HG02840 (cell line): ENCODE results near the gene C1orf53.

Source experiments
- ATAC-seq: cut with Tn5 transposase; IDR thresholded peaks from one replicate; pipeline ENCODE4 v1.9.1; 2021; ENCODE audit warnings: mild to moderate bottlenecking, moderate library complexity, moderate number of reproducible peaks; ENCODE audit not compliant: unreplicated experiment, low FRiP score

The C1orf53 gene

DNA sequence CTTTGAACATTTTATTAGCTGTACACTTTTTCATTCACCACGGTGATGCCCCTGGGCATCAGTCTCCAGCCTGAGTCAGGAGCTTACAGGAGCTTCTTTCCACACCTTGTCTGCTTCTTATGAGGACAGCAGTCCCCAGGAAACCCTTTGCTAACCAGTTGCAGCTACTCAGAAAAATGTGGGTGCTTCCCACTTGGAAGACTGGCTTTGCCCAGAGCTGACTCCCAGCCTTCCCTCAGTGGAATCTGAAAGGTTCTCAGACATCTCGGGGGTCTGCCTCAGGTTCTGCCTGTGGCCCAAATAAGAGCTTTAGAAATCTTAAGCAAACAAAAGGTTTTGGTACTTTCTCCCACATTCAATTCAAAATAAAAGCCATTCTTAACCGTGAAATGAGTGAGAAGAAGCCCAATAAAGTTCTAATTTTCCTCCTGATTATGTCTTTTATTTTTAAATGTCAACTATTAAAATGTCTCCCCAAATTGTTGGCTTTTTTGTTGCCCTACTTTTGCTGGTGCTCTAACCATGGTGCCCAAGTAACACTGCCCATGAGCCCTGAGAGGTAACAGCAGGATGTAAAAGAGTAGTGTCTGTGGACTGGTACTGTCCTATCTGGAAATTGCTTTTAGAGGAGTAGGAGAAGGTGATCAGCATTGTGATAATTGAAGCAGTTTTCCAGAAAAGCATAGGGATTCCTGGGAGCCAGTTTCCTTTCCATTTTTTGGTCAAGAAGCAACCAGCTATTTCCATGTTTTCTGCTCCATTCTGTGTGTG, 5.6 kb downstream of the C1orf53 start:
- no peak for ATAC-seq

DNA sequence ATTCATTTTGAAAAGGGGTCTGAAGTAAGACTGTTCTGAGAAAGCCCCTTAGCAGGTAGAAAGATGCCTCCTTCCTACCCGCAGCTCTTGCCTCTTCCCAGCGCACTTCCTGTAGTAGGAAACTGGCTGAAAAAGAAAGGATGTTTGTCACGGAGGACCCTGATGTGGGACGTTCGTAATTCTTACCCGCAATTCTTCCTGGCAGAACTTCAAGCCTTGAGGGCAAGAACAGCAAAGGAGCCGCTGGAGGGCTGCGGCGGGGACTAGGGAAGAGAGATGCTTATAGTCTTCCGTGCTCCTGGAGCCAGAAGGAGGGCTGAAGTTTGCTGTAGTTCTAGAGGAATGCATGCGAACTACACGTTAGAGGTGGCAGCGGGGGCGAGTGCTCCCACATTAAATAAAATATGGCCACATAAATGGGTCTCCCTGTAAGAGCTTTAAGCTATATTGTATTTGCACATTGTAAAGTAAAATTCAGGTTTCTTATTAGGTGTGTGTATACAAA, 6.3 kb downstream of the C1orf53 start:
- ATAC-seq, result no peak

DNA sequence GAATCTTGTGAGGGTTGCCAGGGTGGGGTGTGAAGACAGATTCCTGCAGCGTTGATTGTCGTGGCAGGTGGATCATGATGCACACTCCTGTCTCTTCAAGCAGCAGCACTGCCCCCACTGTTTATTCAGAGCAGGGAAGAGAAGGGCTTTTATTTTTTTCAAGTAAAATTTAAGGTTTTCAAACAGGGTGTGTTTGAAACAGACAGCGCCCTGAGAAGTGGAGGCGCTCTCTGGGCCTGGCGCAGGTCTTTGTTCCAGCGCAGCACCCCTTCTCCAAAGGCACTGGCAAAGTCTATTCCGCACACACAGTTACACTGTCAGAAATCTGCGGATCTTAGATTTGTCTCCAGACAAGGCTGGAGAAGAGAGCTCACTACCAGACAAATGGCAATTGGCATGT, 7.0 kb downstream of the C1orf53 start:
- ATAC-seq, result no peak

DNA sequence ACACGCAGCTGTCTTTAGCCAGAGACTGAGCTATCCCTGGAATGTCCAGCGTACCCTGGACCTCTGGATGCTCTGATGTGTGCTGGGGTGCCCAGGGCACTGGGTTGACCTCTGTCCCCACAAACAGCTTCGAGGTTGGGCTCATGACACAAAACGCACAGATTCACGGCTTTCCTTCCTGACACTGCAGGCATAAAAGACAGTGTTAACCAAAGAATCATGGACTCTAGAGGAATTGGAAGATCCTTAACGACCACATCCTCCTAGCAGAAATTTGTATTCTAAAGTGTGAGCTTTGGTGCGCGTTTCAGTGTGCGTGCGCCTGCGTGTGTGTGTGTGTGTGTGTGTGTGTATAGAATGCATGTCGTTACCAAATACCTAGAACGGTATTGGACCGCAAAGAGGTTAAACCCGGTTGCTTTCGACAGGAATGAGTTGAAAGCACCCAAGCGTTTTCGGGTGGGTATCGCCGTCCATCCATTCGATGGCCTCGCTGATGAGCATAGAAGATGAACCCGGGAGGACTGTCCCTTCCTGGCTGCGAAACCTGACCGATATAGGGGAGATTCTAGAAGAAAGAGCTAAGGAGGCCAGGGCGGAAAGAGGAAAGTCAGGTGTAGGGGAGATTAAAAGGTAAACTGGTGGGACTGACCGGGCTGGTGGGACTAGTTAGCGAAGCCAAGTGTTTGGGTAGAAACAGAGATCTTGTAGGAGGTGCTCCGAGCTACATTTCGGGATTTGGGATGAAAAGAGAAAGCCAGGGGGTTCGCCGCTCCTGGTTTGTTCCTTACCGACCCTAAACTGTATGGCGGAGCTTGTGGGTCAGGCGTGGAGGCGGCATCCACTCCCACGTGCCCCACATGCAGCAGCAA, 7.9 kb downstream of the C1orf53 start:
- no peak for ATAC-seq

DNA sequence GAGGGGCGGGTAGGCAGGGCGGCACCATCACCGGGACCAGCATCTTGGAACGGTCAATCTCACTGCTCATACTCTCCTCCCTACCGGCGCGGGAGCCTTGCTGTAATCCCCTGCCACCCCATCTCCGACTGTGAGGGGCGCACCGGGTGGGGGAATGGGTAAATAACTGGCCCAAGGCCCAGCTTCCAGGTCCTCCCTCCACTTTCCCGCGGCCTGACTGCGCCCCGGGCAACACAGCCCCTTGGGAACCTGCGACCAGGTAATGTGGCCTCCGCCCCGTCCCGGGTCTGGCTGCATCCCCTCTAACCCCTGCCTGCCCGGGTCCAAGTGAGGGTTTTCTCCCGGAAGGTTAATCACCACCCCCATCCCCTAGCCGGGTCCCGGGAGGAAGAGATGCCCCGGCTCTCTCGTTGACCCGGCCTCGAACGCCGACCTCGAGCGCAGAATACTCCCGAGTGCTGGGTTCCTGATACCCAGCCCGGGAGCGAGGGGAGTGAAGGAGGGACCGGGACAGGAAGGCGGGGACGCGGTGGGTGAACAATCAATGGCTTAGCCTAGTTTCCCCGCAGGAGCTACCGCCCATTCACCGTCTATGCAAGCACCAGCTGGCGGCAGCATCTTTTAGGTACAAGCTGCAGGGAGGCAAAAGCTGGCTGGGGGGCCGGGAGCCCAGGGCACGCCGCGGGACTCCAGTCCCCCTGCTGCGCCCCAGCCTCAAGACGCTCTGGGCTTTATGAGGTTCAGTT, 8.9 kb downstream of the C1orf53 start:
- no peak for ATAC-seq

DNA sequence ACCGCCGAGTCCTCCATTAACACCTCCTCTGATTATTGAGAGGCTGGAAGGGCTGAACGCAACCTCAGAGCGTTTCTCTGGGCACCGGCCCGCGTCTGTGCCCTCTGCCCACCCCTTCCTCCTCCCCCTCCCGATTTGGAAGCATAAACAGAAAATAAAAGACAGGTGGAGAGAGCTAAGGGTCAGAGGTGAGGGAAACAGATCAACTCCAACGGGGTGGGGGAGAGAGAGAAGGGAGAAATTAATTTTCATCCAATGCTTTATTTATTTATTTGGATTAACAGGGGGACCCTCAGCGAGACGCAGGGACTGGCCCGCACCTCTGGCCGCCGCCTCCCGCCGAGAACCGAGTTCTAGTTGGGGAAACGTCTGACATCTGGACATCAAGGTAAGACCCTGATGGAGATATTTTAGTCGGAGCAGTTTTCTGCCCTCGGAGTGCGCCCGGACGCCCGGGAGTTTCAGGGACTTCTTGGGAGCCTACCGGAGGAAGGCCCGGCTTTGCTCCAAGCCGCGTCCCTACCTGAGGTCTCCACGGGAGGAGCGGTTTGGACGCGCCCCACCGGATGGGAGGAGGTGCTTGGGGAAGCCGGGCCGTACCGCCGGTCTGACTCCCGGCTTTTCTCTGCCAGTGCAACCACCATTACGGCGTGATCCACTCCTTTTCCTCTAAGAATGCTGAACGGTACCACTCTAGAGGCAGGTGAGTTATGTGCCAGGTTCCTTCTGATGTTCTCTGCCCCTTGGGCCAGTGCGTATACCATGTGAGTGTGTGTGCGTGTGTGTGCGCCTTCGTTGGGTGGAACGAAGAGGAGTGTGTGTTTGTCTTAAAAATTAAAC, 9.6 kb downstream of the C1orf53 start:
- no peak for ATAC-seq

DNA sequence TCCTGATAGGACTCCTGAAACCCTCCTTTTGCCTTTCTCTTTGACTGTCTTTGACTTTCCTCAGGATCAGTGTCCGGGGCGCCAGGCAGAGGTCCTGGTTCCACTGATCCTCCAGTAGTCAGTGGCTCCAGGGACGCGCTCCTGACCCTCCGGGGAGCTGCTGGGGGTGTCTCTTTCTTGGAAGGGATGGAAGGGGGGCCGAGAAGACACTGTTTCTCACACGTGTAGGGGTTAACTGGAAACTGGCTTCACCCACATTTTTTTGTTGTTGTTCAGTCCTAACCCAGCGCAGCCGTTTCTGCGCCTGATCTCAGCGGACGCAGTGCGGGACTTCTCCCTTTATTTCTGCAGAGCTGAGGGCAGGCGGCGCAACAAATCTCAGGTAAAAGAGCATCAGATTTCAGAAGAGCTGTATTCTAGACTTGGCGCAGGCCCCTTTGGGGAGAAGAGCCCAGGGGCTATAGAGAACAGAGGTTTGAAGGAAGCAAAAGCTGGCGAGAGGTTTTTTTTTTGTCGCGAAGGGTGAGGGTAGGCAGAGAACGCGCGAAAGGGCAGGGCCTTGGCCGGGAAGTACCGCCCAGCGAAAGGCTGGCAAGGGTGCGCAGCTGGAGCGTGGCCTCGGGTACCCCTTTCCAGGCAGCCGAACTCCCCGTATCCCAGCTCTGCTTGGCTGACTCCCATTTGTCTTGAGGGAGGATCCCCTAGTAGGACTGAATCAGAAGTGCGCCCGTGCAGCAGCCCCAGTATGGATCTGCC, 10.5 kb downstream of the C1orf53 start:
- ATAC-seq, result no peak

DNA sequence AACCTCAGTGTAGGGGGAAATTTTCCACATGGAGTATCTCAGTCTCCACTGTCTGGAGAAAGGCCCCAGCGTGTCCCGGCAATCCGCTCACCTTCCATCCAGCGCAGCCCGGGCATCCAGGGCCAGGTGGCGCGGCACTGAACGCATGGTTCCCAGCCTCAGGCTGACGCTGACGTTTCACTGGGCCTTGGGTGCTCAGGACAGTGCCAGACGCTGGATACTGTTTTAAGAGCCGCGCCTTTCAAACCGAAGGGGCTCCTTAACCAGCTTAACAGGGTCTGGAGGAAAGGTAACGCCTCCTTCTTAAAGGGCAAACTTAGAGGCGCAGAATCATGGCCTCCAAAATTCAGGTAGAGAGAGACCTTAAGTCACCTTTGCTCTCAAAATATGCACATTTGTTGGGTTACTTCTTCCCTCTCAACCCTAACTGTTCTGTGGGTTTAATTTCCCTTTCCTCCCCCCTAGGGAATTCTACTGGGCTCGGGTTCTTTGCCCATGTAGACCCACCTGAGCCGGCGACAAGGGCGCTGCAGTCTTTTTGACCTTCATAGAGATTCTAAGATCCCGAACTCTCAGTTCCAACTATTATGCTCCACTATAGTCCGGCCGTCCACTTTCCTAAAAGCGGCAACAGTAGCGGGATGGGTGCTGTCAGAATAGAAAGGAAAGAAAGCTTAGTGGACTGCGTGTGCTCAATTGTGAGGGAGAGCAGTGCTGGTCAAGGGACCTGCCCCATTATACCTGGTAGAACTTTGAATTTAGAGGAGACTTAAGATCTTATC, 11.3 kb downstream of the C1orf53 start:
- no peak for ATAC-seq

DNA sequence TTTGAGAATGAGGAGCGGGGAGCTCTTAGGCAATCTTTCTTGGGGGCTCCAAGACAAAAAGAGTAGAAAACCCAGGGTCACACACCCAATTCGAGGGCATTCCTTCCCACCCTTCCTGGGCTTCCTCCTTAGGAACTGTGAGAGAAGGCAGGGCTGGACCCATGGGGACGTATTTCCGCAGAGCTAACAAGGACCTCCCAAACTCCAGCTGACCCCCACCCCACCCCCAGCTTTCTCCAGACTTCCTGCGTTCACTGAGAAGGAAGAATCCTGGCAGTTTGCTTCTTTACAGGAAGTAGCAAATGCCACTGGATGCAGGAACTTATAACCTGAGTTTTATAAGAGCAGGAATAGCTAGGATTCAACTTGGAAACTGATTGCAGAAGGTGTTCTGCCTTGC, 12.1 kb downstream of the C1orf53 start:
- no peak for ATAC-seq

DNA sequence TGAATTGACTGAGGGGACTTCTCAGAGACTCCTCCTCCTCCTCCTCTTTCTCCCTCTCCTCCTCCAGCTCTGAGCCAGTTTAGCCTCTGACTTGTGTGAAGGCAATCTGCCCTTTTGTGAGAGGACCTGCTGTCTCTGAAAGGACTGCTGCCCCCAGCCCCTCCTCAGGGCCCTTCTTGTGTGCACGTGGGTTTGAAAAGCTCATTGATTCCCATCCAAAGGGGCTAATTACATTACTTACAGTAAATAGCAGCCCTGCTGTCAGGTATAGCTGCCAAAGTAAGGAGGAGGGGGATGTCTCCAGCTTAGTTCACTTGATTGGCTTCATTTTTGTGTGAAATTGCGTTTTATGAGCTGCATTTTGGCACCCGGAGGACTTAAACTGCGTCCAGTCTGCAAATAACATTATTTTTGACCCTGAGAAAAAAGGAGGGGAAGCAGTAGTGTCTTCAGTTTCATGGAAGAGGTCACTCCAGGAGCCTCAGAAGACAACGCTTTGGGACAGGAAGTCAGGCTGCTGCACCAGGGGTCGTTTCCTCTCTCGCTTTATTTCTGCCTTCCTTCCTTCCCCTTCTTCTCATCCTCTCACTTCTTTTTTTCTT, 12.9 kb downstream of the C1orf53 start:
- no peak for ATAC-seq

DNA sequence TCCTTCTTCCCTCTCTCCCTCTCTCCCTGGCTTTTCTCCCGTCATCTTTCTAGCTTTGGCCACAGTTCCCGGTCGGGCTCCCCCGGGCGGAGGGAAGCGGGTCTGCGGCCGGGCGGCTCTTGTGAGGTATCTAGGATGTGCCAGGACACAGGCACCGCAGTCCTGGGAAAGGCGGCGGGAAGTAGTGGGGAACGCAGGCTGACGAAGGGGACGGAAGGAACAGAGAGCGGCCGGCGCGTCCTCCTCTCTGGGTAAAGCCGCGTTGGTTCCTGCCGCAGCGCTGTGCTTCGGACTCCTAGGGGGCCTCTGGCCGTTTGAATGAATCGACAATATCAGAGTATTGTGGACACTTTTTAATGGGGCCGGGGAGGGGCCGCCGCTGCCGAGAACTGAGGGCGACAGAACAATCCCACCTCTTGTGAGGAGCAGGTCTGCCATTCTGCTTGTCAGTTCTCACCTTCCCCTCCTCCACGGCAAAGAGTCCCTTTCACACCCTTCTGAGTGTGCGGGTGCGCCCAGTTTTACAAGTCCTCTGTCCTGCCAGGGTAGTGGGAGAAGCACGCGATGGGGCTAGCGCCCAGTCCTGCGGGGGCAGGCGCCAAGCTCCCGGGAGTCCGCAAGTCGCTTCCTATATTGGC, 13.6 kb downstream of the C1orf53 start:
- ATAC-seq, result no peak

DNA sequence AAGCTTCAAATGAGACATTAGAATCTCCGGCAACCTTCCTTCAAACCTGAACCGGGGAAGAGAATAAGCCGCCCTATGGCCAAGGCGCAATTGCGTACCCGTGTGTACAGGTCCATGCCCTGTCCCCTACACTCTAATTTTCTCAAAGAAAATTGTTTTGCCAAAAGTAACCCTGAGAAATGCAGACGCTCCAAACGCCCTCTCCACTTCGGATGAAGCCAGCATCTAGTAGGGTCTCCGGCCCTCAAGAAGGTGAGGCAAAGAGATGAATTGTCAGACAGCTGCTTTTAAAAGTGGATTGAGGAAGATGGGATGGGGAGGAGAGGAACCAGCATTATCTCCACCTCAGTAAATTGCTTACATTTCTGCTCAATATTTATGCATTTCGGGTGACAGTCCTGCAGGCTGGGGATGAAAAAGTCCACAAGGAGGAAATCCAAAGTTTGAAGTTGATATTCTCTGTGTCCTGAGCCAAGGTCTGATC, 14.1 kb downstream of the C1orf53 start:
- ATAC-seq, result no peak

DNA sequence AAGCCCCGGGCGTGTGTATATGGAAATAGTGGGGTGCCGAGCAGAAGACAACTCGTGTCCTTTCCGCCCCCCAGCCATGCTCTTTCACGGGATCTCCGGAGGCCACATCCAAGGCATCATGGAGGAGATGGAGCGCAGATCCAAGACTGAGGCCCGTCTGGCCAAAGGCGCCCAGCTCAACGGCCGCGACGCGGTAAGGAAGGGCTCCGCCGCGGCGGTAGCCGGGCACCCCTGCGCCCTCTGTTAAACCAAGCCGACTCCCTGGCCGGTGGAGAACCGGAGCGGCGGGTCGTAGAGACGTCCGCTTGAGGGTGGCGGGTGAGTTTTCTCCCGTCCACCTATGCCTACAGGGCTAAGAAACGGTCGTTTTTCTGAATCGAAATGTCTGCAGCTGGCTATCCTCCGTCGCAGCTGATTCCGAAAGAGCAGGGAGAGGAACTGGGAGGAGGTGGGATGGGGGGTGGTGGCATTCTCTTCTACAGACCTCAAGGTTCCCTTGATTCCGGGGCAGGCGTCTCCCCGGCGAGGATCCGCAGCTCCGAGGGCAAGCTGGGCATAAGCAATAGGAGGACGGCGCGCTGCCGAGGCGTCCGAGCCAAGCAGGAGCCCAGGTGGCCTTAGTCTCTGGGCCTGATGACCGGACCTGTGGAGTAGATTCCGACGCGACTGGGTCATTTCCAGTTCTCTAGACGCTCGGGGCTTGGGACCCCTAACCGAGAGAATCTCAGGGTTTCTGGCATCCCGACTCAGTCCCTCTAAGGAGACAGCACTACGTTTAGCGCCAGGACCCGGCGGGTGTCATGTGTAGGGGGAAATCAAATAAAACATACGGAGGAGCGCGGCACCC, 15.6 kb downstream of the C1orf53 start:
- no peak for ATAC-seq

DNA sequence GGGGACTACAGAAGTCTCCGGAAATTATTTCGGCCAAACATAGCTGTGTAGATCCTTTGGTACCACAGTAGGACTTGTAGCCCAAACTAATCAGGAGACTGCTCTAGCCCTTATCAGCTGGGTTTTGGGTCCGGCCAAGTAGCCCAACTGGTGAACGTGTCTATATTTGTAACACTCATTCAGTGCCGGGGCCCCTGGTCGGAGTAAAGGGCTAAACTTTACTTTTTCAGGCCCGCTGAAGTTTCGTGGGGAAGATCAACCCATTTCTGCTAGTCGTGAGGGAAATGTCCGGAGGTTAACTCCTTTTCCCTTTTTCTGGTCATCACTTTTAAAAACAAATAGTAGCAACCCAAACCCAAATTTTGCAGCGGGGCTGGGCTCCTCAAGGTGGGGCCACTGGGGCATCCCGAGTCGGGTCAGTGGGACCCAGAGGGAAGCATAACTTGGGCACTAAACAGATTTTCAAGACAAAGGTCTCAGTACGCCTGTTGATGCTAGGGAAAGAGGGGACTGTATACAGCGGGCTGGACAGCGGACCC, 16.4 kb downstream of the C1orf53 start:
- no peak for ATAC-seq

DNA sequence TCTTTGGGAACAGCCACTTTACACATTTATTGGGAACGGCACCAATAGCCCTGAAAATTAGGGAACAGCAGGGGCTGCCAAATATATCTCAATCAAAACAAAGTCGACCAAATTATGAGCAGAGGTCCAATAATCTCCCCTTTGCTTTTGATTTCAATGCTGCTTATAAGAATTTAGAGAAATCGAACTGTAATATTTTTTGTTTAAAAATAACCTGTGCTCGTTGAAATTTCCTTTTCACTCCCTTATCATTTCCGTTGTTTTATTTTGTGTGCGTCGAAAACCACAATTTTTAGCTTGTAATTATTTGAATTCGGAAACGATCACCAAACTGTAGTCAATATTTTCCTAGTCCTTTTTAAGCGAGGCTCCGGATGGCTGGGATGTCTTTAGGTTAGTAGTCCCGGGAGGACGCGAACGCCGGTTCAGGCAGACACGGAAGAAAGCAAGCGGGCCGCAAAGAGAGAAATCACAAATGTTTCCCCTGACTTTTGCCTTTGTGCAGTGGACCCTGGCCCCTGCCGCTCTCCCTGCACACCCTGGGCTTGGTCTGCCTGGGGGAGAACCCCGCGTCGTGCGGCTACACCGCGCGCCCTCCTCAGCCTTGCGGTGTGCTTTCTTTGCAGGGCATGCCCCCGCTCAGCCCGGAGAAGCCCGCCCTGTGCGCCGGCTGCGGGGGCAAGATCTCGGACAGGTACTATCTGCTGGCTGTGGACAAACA, 17.1 kb downstream of the C1orf53 start:
- ATAC-seq, result no peak

DNA sequence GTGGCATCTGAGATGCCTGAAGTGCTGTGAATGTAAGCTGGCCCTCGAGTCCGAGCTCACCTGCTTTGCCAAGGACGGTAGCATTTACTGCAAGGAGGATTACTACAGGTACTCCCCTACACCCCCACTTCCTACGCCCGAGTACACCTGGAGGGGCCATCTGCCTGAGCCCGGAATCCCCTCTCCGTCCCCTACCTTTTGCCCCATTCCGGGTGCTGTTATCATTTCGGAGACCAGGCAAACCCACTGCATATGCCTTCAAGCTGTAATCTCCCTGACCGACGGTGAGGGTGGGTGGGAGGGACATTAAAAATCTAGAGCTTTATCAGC, 17.6 kb downstream of the C1orf53 start:
- no peak for ATAC-seq
